Stimulated activated CD4-positive, alpha-beta T cell treated with anti-CD3 and anti-CD28 coated beads, Interleukin-4, amount 100 ng/mL, for 48 hours (primary cell): ENCODE results near the gene PTPN18.
"Not testable (repeated sequence)": the region's sequence is repeated elsewhere in the genome, so short reads cannot be mapped to it uniquely, and the experiment has no call there.

Source experiments
- DNase-seq, 2 donors: peaks; one replicate each; pipeline ENCODE4 v3.0.0-alpha.2; 2020; ENCODE audit warnings: low read depth in 2 of 2

Gene PTPN18

GRCh38 chr2:130355578-130356431 is at the start of gene PTPN18:
TSS of gene PTPN18 (plus strand) at chr2:130356056. CDS start at chr2:130356108, 52 bp downstream.
- DNase-seq = peak in 1 of 2 donors; percentile 54

GRCh38 chr2:130307850-130308249 is 48.0 kb upstream of the PTPN18 start:
- DNase-seq = no peak

- DNase-seq = no peak
Measured at GRCh38 chr2:130310881-130311280, 45.0 kb upstream of the PTPN18 start.

GRCh38 chr2:130313812-130314334 is 42.0 kb upstream of the PTPN18 start:
- DNase-seq = no peak

GRCh38 chr2:130314377-130314776 is 41.5 kb upstream of the PTPN18 start:
- DNase-seq = no peak

- DNase-seq = no peak
Measured at GRCh38 chr2:130316596-130316995, 39.3 kb upstream of the PTPN18 start.

- DNase-seq = no peak
Measured at GRCh38 chr2:130318906-130319305, 37.0 kb upstream of the PTPN18 start.

GRCh38 chr2:130319536-130319935 is 36.3 kb upstream of the PTPN18 start:
- no peak for DNase-seq

- DNase-seq = no peak
Measured at GRCh38 chr2:130327703-130328527, 27.9 kb upstream of the PTPN18 start.

GRCh38 chr2:130328710-130329109 is 27.1 kb upstream of the PTPN18 start:
- DNase-seq = no peak

- peak; percentile 62 to 65 for DNase-seq
Measured at GRCh38 chr2:130332271-130333073, 23.4 kb upstream of the PTPN18 start.

- DNase-seq = not testable (repeated sequence)
Measured at GRCh38 chr2:130333253-130333652, 22.6 kb upstream of the PTPN18 start.

- DNase-seq = no peak
Measured at GRCh38 chr2:130334026-130334425, 21.8 kb upstream of the PTPN18 start.

GRCh38 chr2:130335226-130335625 is 20.6 kb upstream of the PTPN18 start:
- DNase-seq = no peak

- no peak for DNase-seq
Measured at GRCh38 chr2:130336150-130336876, 19.5 kb upstream of the PTPN18 start.

- peak; percentile 33 to 67 for DNase-seq
Measured at GRCh38 chr2:130336877-130337734, 18.8 kb upstream of the PTPN18 start.

- no peak for DNase-seq
Measured at GRCh38 chr2:130337735-130338325, 18.0 kb upstream of the PTPN18 start.

- DNase-seq = no peak
Measured at GRCh38 chr2:130338793-130339345, 17.0 kb upstream of the PTPN18 start.
